COLO829 (cell line): ENCODE results near the gene SLC9A4.

Source experiments
- DNase-seq: peaks from one replicate; pipeline ENCODE4 v3.0.0; 2012; ENCODE audit warnings: low spot score

The SLC9A4 gene

DNA sequence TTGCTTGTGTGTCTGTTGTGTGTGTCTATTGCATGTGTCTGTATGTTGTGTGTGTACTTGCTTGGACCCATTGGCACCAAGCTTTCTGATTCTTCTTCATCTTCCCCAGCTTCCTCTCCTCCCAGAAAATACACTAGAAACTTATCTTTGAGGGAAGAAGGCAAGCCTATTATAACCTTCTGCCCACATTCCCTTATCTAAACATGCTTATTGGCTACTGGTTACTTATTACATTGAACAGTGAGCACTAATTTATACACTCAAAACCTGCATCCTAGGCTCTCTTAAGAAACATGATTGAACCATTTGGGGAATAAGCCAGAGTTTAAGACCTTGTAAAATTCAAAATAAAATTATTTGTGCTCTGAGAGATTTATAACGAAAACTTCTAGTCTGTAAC lies 26.5 kb downstream of the SLC9A4 start:
- no peak for DNase-seq

DNA sequence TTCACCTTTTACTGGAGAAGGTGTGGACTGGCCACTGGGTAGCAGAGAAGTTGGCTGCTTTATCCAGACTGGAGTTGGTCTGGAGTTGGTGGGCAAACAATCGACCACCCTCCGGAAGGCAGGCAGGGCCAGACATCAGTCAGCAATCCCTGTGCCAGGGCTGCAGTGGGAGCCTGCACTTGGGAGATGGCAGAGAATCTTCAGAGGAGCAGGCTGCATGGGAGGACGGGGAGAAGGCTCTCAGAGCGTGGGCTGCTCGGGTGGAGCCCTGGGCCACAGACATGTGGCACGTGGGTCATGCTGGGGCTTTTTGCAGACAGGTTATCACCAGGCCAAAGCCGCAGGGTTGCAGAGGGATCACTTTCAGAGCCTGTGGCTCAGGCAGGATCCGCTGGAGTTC lies 29.6 kb downstream of the SLC9A4 start:
- DNase-seq = no peak

- no peak for DNase-seq
Measured at GRCh38 chr2:102504833-102505232, 31.8 kb downstream of the SLC9A4 start.

GRCh38 chr2:102505290-102505689 lies 32.3 kb downstream of the SLC9A4 start:
- no peak for DNase-seq

DNA sequence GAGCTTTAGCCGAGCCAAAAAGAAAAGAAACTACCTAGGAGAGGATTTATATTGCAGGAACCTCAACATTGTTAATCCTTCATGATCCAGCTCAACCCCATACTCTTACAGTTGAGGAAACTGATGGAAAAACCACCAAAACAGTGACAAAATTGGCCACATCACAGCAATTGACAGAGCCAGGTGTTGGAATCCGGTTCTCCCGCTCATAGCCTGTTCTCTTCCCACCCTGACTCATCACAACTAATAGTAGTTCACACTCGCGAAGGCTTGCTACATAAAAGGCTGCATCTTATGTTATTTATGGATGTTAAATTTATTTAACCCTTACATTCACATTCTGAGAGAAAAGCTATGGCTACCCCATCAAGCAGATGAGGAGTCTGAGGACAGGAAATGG lies 33.7 kb downstream of the SLC9A4 start:
- no peak for DNase-seq

- DNase-seq = no peak
Measured at GRCh38 chr2:102508863-102509262, 35.8 kb downstream of the SLC9A4 start.

DNA sequence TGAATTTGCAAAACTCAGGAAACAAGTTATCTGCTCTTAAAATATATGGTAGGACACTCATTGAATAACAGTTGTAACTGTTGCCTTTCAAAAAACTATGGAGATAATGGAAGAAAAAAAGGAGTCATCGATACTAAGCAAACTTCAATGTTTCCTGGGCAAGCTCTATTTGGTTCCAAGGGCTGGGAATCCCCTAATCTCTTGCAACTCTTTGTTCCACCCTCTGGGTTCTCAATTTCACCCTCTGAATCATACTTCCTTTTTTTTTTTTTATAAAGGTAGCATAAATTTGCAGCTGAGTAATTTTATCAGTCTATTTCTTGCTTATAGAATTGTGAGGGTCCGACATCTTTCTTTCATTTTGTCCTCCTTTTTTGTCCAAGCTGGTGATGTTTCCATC lies 36.7 kb downstream of the SLC9A4 start:
- no peak for DNase-seq

GRCh38 chr2:102510791-102511575 lies 38.0 kb downstream of the SLC9A4 start:
- no peak for DNase-seq

- DNase-seq = no peak
Measured at GRCh38 chr2:102512161-102512560, 39.1 kb downstream of the SLC9A4 start.

DNA sequence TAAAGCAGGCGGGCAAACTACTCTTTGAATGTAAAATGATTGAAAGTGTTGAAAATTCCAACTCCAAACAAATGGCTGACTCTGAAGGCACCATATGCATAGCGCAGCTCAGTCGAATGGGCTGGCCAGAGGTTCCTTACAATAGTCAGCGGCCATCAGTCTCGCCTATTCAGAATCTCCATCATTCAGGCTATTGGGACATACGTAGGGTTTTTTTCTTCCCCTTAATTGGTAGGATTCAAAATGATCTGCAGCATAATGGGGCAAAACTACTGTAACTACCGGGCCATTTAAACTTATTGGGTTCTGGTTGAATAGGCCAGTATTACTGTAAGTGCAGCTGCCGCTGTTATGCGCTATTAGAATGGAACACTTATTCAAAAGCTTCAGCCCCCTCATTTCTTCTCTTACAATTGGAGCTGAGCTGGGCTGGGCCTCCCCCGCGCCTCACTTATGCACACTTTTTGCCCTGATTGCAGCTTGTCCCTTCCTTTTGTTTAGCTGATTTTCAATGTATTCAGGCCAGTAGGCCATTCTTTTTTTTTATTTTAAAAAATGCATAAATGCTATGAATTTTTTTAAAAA lies 40.4 kb downstream of the SLC9A4 start:
- no peak for DNase-seq

- DNase-seq = peak; percentile 90
Measured at GRCh38 chr2:102514061-102514785, 41.2 kb downstream of the SLC9A4 start.

- DNase-seq = no peak
Measured at GRCh38 chr2:102515851-102516250, 42.8 kb downstream of the SLC9A4 start.

DNA sequence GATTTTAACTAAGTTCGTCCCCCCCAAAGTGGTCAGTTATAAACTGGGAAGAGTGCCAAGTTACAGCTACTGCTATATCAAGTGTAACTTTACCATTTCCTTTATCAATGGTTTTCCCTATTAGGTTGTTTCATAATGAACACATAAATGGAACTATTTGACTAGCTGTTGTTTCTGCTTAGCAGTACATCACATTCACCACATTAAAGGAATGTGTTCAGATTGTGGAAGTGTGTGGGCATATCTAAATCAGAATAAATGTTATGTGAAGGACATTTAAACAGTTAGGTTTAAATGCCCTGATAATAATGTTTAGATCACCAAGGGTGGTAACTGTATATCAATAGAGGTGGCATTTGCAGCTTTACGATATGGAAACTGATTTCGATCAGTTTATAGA lies 45.1 kb downstream of the SLC9A4 start:
- peak; percentile 13 for DNase-seq

GRCh38 chr2:102520009-102520408 lies 47.0 kb downstream of the SLC9A4 start:
- peak; percentile 50 for DNase-seq

- no peak for DNase-seq
Measured at GRCh38 chr2:102520801-102521200, 47.8 kb downstream of the SLC9A4 start.

- no peak for DNase-seq
Measured at GRCh38 chr2:102522162-102522561, 49.1 kb downstream of the SLC9A4 start.

DNA sequence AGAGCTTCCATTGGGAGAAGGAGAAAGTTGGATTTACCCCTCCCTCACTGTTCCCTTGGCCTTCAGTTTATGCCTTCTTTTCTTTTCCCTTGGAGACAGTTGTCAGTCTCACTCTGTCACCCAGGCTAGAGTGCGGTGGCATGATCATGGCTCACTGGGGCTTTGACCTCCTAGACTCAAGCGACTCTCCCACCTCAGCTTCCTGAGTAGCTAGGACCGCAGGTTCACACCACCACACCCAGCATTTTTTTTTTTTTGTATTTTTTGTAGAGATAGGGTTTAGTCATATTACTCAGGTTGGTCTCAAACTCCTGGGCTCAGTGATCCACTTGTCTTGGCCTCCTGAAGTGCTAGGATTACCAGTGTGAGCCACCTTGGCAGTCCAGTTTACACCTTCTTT lies 49.9 kb downstream of the SLC9A4 start:
- DNase-seq = no peak

- DNase-seq = no peak
Measured at GRCh38 chr2:102523651-102524050, 50.6 kb downstream of the SLC9A4 start.

- no peak for DNase-seq
Measured at GRCh38 chr2:102527086-102527485, 54.1 kb downstream of the SLC9A4 start.

DNA sequence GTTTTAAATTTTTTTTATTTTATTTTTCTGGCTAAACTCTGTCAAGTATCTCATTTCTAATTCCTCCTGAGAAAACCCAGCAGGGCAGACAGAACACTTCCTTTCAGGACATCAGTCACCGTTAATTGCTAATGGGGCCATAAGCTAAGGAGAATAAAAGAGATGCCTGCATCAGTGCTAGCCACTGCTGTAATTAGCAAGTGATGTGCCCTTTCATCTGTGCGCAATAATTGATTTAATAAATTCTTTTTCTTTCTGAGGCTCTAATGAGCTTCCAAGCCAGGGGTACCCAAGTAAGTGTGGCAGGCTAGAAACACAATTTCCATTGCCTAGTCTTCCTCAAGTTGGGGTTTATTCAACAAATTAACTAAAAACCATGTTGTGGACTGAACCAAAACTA lies 65.5 kb downstream of the SLC9A4 start:
- no peak for DNase-seq

DNA sequence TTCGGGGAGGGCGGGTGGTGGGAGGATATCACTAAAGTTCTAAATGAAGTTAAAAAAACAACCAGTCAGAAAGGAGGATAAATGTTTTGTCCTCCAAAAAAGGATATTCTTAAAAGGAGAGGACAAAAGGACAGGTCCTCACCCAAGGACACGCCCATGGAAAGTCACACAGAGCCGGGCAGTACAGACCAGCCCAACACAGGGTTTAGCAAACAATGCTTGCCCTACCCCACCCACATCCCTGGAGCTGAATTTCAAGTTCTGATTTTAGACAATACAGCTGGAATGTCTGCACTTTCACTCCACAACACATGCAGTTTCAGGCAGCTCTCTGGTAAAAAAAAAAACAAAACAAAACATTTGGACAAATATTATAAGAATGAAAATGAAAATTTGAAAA lies 67.9 kb downstream of the SLC9A4 start:
- no peak for DNase-seq

GRCh38 chr2:102544182-102544581 lies 71.2 kb downstream of the SLC9A4 start:
- no peak for DNase-seq

- DNase-seq = no peak
Measured at GRCh38 chr2:102547462-102547861, 74.4 kb downstream of the SLC9A4 start.
